Measurements from ENCODE around the gene ABCB1. TPM values are rescaled to one million over a fixed set of nuclear protein-coding genes. Genes with fewer than 3 reads are reported as not detected.

ABCB1 gene
- total and polyA plus RNA-seq, 2 of the 13 experiments (the other 11 are each of a cell fraction or from before 2014, with no cell fraction given): 42.8 to 52.6 TPM

DNA sequence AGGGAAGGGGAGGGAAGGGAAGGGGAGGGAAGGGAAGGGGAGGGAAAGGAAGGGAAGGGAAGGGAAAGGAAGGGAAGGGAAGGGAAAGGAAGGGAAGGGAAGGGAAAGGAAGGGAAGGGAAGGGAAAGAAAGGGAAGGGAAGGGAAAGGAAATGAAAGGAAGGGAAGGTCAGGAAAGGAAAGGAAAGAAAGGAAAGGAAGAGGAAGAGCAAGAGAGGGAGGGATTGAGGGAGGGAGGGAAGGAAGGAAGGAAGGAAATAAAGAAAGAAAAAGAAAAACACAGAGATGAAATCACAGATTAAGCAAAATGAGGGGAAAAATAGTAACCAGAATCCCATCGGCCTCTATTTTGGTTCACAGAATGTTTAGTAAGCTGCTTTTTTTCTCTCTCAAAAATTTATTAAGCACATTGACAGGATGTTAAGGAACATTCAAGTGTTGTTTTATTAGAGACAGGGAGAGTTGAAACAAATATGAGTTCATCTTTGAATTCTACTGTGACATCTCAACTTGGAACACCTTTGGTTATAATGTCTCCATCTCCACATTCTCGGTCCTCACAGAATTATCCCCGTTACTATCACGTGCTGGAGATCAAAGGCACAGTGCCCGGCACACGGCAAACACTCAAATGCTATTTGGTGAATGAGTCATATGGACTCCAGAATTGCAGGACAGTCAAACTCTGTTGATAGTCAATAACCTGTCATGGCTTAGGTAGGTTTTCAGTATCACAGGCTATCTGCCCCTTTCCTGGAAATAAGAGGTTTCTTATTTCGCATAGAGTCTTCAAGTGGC is 52.4 kb downstream of the ABCB1 start (continued):
- TF ChIP-seq, protein P1, sequence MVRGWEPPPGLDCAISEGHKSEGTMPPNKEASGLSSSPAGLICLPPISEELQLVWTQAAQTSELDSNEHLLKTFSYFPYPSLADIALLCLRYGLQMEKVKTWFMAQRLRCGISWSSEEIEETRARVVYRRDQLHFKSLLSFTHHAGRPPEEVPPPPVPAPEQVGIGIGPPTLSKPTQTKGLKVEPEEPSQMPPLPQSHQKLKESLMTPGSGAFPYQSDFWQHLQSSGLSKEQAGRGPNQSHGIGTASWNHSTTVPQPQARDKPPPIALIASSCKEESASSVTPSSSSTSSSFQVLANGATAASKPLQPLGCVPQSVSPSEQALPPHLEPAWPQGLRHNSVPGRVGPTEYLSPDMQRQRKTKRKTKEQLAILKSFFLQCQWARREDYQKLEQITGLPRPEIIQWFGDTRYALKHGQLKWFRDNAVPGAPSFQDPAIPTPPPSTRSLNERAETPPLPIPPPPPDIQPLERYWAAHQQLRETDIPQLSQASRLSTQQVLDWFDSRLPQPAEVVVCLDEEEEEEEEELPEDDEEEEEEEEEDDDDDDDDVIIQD (CRISPR knock-in tag; IDR thresholded peaks at IDR 0.05; ENCODE audit: low read depth): peak; percentile 97
- TF ChIP-seq, protein P2, sequence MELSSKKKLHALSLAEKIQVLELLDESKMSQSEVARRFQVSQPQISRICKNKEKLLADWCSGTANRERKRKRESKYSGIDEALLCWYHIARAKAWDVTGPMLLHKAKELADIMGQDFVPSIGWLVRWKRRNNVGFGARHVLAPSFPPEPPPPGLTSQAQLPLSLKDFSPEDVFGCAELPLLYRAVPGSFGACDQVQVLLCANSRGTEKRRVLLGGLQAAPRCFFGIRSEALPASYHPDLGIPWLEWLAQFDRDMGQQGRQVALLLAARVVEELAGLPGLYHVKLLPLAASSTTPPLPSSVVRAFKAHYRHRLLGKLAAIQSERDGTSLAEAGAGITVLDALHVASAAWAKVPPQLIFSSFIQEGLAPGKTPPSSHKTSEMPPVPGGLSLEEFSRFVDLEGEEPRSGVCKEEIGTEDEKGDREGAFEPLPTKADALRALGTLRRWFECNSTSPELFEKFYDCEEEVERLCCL (CRISPR knock-in tag; IDR thresholded peaks at IDR 0.05; ENCODE audit: borderline replicate concordance): no peak
- peak; percentile 39; the same call in 1 of the 2 replicates for TF ChIP-seq HOXA3 (CRISPR knock-in tag; IDR thresholded peaks at IDR 0.05)
- TF ChIP-seq THAP11 (CRISPR knock-in tag; IDR thresholded peaks at IDR 0.05): peak; percentile 51; the same call in 1 of the 2 replicates
- no peak for TF ChIP-seq CENPX (CRISPR knock-in tag; IDR thresholded peaks at IDR 0.05)
- TF ChIP-seq, protein P3, sequence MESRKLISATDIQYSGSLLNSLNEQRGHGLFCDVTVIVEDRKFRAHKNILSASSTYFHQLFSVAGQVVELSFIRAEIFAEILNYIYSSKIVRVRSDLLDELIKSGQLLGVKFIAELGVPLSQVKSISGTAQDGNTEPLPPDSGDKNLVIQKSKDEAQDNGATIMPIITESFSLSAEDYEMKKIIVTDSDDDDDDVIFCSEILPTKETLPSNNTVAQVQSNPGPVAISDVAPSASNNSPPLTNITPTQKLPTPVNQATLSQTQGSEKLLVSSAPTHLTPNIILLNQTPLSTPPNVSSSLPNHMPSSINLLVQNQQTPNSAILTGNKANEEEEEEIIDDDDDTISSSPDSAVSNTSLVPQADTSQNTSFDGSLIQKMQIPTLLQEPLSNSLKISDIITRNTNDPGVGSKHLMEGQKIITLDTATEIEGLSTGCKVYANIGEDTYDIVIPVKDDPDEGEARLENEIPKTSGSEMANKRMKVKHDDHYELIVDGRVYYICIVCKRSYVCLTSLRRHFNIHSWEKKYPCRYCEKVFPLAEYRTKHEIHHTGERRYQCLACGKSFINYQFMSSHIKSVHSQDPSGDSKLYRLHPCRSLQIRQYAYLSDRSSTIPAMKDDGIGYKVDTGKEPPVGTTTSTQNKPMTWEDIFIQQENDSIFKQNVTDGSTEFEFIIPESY (CRISPR knock-in tag; IDR thresholded peaks at IDR 0.05): no peak
- no peak for TF ChIP-seq PTBP1 (IDR thresholded peaks at IDR 0.05; ENCODE audit: low read depth, low read length, poor library complexity, severe bottlenecking)
- TF ChIP-seq, protein P4, sequence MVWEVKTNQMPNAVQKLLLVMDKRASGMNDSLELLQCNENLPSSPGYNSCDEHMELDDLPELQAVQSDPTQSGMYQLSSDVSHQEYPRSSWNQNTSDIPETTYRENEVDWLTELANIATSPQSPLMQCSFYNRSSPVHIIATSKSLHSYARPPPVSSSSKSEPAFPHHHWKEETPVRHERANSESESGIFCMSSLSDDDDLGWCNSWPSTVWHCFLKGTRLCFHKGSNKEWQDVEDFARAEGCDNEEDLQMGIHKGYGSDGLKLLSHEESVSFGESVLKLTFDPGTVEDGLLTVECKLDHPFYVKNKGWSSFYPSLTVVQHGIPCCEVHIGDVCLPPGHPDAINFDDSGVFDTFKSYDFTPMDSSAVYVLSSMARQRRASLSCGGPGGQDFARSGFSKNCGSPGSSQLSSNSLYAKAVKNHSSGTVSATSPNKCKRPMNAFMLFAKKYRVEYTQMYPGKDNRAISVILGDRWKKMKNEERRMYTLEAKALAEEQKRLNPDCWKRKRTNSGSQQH (CRISPR knock-in tag; IDR thresholded peaks at IDR 0.05; ENCODE audit: low read depth): no peak
- peak; percentile 53; the same call in 1 of the 2 replicates for TF ChIP-seq CBX5 (CRISPR knock-in tag; IDR thresholded peaks at IDR 0.05; ENCODE audit: borderline replicate concordance)
- TF ChIP-seq RBM39 (IDR thresholded peaks at IDR 0.05; ENCODE audit: low read depth, low read length, poor library complexity, severe bottlenecking): no peak
- TF ChIP-seq, protein P5, sequence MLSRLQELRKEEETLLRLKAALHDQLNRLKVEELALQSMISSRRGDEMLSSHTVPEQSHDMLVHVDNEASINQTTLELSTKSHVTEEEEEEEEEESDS (CRISPR knock-in tag; IDR thresholded peaks at IDR 0.05; ENCODE audit: borderline replicate concordance): no peak
- TF ChIP-seq HNRNPLL (IDR thresholded peaks at IDR 0.05; ENCODE audit: low read depth, low read length, poor library complexity, severe bottlenecking): no peak
- TF ChIP-seq, protein P6, sequence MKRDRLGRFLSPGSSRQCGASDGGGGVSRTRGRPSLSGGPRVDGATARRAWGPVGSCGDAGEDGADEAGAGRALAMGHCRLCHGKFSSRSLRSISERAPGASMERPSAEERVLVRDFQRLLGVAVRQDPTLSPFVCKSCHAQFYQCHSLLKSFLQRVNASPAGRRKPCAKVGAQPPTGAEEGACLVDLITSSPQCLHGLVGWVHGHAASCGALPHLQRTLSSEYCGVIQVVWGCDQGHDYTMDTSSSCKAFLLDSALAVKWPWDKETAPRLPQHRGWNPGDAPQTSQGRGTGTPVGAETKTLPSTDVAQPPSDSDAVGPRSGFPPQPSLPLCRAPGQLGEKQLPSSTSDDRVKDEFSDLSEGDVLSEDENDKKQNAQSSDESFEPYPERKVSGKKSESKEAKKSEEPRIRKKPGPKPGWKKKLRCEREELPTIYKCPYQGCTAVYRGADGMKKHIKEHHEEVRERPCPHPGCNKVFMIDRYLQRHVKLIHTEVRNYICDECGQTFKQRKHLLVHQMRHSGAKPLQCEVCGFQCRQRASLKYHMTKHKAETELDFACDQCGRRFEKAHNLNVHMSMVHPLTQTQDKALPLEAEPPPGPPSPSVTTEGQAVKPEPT (CRISPR knock-in tag; IDR thresholded peaks at IDR 0.05; ENCODE audit: low read depth): no peak
- TF ChIP-seq SALL1 (CRISPR knock-in tag; IDR thresholded peaks at IDR 0.05): peak; percentile 73; the same call in 1 of the 2 replicates
- TF ChIP-seq, protein P7, sequence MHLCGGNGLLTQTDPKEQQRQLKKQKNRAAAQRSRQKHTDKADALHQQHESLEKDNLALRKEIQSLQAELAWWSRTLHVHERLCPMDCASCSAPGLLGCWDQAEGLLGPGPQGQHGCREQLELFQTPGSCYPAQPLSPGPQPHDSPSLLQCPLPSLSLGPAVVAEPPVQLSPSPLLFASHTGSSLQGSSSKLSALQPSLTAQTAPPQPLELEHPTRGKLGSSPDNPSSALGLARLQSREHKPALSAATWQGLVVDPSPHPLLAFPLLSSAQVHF (CRISPR knock-in tag; IDR thresholded peaks at IDR 0.05): no peak
- TF ChIP-seq, protein P8, sequence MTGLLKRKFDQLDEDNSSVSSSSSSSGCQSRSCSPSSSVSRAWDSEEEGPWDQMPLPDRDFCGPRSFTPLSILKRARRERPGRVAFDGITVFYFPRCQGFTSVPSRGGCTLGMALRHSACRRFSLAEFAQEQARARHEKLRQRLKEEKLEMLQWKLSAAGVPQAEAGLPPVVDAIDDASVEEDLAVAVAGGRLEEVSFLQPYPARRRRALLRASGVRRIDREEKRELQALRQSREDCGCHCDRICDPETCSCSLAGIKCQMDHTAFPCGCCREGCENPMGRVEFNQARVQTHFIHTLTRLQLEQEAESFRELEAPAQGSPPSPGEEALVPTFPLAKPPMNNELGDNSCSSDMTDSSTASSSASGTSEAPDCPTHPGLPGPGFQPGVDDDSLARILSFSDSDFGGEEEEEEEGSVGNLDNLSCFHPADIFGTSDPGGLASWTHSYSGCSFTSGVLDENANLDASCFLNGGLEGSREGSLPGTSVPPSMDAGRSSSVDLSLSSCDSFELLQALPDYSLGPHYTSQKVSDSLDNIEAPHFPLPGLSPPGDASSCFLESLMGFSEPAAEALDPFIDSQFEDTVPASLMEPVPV (CRISPR knock-in tag; IDR thresholded peaks at IDR 0.05): no peak
